CD14-positive monocyte (primary cell): Measurements from ENCODE around the gene IPO4. TPM values are rescaled to one million over a fixed set of nuclear protein-coding genes. Genes with fewer than 3 reads are reported as not detected.

Experiments used
- DNase-seq, 3 donors: peaks; one replicate each; pipeline ENCODE4 v3.0.0-alpha.2; 2011 to 2022
- H2AFZ ChIP-seq: 2 replicates; pipeline ENCODE4 v1.6.0; 2012; ENCODE audit warnings: mild to moderate bottlenecking, low read depth, low read length, inconsistent platforms; ENCODE audit not compliant: insufficient read depth, poor library complexity, severe bottlenecking
- H3K27ac ChIP-seq, 2 donors: 1 replicate in 1 of 2; 2 replicates in 1 of 2; pipeline ENCODE4 v1.5.1; 2012 to 2013; ENCODE audit warnings: low read length in 2 of 2, control low read depth in 1 of 2, inconsistent platforms in 1 of 2, low read depth in 1 of 2, mild to moderate bottlenecking in 1 of 2
- H3K27me3 ChIP-seq, 2 donors: one replicate each; pipeline versions ENCODE4 v1.6.0 to v1.6.1; 2011 to 2013; ENCODE audit warnings: low read length in 2 of 2; ENCODE audit not compliant: control insufficient read depth in 2 of 2, insufficient read depth in 2 of 2
- H3K36me3 ChIP-seq, 2 donors: replicated peaks in 1 of 2; 1 replicate in 1 of 2; 2 replicates in 1 of 2; pipeline versions ENCODE4 v1.5.1 to v1.6.1; 2012 to 2013; ENCODE audit warnings: low read length in 2 of 2, control low read depth in 1 of 2, inconsistent platforms in 1 of 2, mild to moderate bottlenecking in 1 of 2; ENCODE audit not compliant: insufficient read depth in 2 of 2, control insufficient read depth in 1 of 2
- H3K4me1 ChIP-seq, 2 donors: 1 replicate in 1 of 2; 2 replicates in 1 of 2; pipeline versions ENCODE4 v1.5.1 to v1.6.1; 2012 to 2013; ENCODE audit warnings: low read length in 2 of 2, control low read depth in 1 of 2, inconsistent platforms in 1 of 2, mild to moderate bottlenecking in 1 of 2, moderate library complexity in 1 of 2; ENCODE audit not compliant: insufficient read depth in 2 of 2, control insufficient read depth in 1 of 2
- H3K4me2 ChIP-seq: replicated peaks from 2 replicates; pipeline ENCODE3; 2012; ENCODE audit warnings: low read length, moderate library complexity, mild to moderate bottlenecking; ENCODE audit not compliant: poor library complexity, severe bottlenecking; ENCODE audit errors: extremely low read depth
- H3K4me3 ChIP-seq, 3 experiments: fragments of 200-600 bp in 1 of 3; sonication (generic) in 1 of 3; replicated peaks in 1 of 3; 1 replicate in 2 of 3; 2 replicates in 1 of 3; pipeline ENCODE4 v1.5.1; 2011 to 2013; ENCODE audit warnings: low read length in 3 of 3, mild to moderate bottlenecking in 3 of 3, control low read depth in 2 of 3, low read depth in 2 of 3, inconsistent platforms in 1 of 3, moderate library complexity in 1 of 3
- H3K79me2 ChIP-seq: 2 replicates; pipeline ENCODE4 v1.6.0; 2012; ENCODE audit warnings: mild to moderate bottlenecking, control low read depth, inconsistent platforms, low read length, moderate library complexity; ENCODE audit not compliant: insufficient read depth
- H3K9ac ChIP-seq: 2 replicates; pipeline ENCODE4 v1.6.0; 2017; ENCODE audit warnings: low read length, mild to moderate bottlenecking; ENCODE audit not compliant: insufficient read depth, poor library complexity, severe bottlenecking
- H3K9me3 ChIP-seq, 2 donors: replicated peaks in 1 of 2; 1 replicate in 1 of 2; 2 replicates in 1 of 2; pipeline versions ENCODE4 v1.5.1 to v1.6.1; 2012 to 2013; ENCODE audit warnings: low read length in 2 of 2, control low read depth in 1 of 2; ENCODE audit not compliant: control insufficient read depth in 1 of 2, insufficient read depth in 1 of 2
- H4K20me1 ChIP-seq: 2 replicates; pipeline ENCODE4 v1.6.0; 2012; ENCODE audit warnings: mild to moderate bottlenecking, low read length, control low read depth, moderate library complexity; ENCODE audit not compliant: insufficient read depth
- H3K27ac Mint-ChIP-seq, 7 donors: one replicate each; pipeline ENCODE4 v1.8.0; 2020; ENCODE audit warnings: mild to moderate bottlenecking in 7 of 7, mixed read lengths in 7 of 7, moderate library complexity in 6 of 7, inconsistent platforms in 2 of 7
- H3K27me3 Mint-ChIP-seq, 3 donors: one replicate each; pipeline ENCODE4 v1.8.0; 2021 to 2022; ENCODE audit warnings: low read depth in 3 of 3, mild to moderate bottlenecking in 3 of 3, mixed read lengths in 3 of 3, moderate library complexity in 3 of 3, inconsistent platforms in 1 of 3
- H3K36me3 Mint-ChIP-seq, 2 donors: one replicate each; pipeline ENCODE4 v1.8.0; 2020; ENCODE audit warnings: mixed read lengths in 2 of 2, inconsistent platforms in 1 of 2, mild to moderate bottlenecking in 1 of 2
- H3K4me1 Mint-ChIP-seq: one replicate; pipeline ENCODE4 v1.8.0; 2020; ENCODE audit warnings: mild to moderate bottlenecking, mixed read lengths
- H3K4me3 Mint-ChIP-seq, 2 donors: one replicate each; pipeline ENCODE4 v1.8.0; 2020; ENCODE audit warnings: mild to moderate bottlenecking in 2 of 2, mixed read lengths in 2 of 2, moderate library complexity in 1 of 2
- H3K9me3 Mint-ChIP-seq, 7 donors: one replicate each; pipeline ENCODE4 v1.8.0; 2020 to 2022; ENCODE audit warnings: mixed read lengths in 7 of 7, mild to moderate bottlenecking in 6 of 7, moderate library complexity in 6 of 7, inconsistent platforms in 2 of 7
- CTCF ChIP-seq: fragments of 200-600 bp; IDR thresholded peaks from one replicate; pipeline ENCODE4 v1.8.0; 2022; ENCODE audit warnings: antibody characterized with exemption, mild to moderate bottlenecking
- WGBS: methylation state at CpG from one replicate; pipeline ENCODE4 v1.1.5; 2013; ENCODE audit warnings: missing lambda C conversion rate; ENCODE audit not compliant: insufficient coverage; 5-methylcytosine and 5-hydroxymethylcytosine counted together
- intact Hi-C, 2 donors: fragments of 100-400 bp; cut with micrococcal nuclease; formaldehyde crosslinking; loops; one replicate each; pipeline versions ENCODE4 v1.15.0 to v1.15.1; 2023
- polyA plus RNA-seq, 3 donors: library from polyadenylated mRNA; depleted of rRNA in 1 of 3; unstranded in 2 of 3; stranded (reverse) in 1 of 3; fragments of 300-500 nt in 2 of 3; fragments of >200 nt in 1 of 3; fragmentation: Illumina TruSeq in 2 of 3; gene quantifications; 1 replicate in 2 of 3; 2 replicates in 1 of 3; pipeline ENCODE4 v1.2.3, GENCODE V29; 2012 to 2021

Gene IPO4
- polyA plus RNA-seq, 3 donors: 4.1 to 14.2 (median 4.3) TPM

DNA sequence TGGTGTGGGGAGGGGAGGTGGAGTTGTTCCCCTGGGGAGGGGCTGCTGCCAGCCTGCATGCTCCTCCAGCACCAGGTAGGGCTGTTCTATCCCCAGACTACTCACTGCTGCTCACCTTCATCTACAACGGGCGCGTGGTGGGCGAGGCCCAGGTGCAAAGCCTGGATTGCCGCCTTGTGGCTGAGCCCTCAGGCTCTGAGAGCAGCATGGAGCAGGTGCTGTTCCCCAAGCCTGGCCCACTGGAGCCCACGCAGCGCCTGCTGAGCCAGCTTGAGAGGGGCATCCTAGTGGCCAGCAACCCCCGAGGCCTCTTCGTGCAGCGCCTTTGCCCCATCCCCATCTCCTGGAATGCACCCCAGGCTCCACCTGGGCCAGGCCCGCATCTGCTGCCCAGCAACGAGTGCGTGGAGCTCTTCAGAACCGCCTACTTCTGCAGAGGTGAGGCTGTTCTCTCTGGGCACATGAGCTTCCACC lies 24.1 kb downstream of the IPO4 start:
- no peak overlapping the region for H3K4me3 Mint-ChIP-seq
- WGBS: 98% methylated on average over 14 of the region's 14 CpGs
- no peak for TF ChIP-seq CTCF
- Histone ChIP-seq H3K9ac (no peak overlapping the region), H2AFZ (no peak overlapping the region), H3K27me3 (no peaks in the 10 kb centered on the region), H3K4me2 (no peak overlapping the region), H3K9me3 (no peaks in the 10 kb centered on the region), H3K27ac (peak overlapping the region in 1 of 2 donors; percentile 59), H3K36me3 (peaks cover 69 to 74% of the 10 kb centered on the region in 2 donors), H3K4me3 (no peak overlapping the region), H4K20me1 (peaks cover 68% of the 10 kb centered on the region), H3K4me1 (peaks cover 56 to 81% of the 10 kb centered on the region in 2 donors), H3K79me2 (peaks cover 46% of the 10 kb centered on the region)
- H3K27ac Mint-ChIP-seq: peak overlapping the region in 4 of 7 donors; percentile 1 to 83 (median 44)
- intact Hi-C loops: no loop called here
- H3K4me1 Mint-ChIP-seq: peaks cover 72% of the 10 kb centered on the region
- peaks cover 75 to 88% of the 10 kb centered on the region in 2 donors for H3K36me3 Mint-ChIP-seq
- no peak for DNase-seq
- no peaks in the 10 kb centered on the region for H3K9me3 Mint-ChIP-seq
- H3K27me3 Mint-ChIP-seq: peaks cover 0 to 3% (median 0%) of the 10 kb centered on the region in 3 donors

DNA sequence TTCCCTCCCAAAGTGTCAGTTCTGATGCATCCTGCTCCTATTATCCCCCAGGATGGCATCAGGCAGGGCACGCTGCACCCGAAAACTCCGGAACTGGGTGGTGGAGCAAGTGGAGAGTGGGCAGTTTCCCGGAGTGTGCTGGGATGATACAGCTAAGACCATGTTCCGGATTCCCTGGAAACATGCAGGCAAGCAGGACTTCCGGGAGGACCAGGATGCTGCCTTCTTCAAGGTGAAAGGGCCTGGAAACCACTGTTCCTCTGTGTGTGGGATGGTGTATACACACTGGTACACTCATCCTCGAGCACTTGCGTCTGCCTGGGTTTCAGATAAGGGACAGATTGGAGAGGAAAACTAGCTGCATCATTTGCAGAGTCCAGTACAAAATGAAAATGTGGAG lies 26.5 kb downstream of the IPO4 start:
- no peak for DNase-seq
- Mint-ChIP-seq H3K4me1 (peaks cover 60% of the 10 kb centered on the region), H3K4me3 (peak overlapping the region; percentile 95 to 99), H3K27ac (peak overlapping the region; percentile 96 to 99 (median 97)), H3K9me3 (no peaks in the 10 kb centered on the region), H3K27me3 (no peaks in the 10 kb centered on the region), H3K36me3 (peaks cover 72 to 89% of the 10 kb centered on the region in 2 donors)
- 81% methylated on average over 5 of the region's 8 CpGs for WGBS
- no peak for TF ChIP-seq CTCF
- H3K27ac ChIP-seq: peak overlapping the region; percentile 13 to 100
- H2AFZ ChIP-seq: peak overlapping the region; percentile 65
- peaks cover 50 to 75% of the 10 kb centered on the region in 2 donors for H3K4me1 ChIP-seq
- H3K79me2 ChIP-seq: peaks cover 46% of the 10 kb centered on the region
- H3K36me3 ChIP-seq: peaks cover 71 to 74% of the 10 kb centered on the region in 2 donors
- no peaks in the 10 kb centered on the region for H3K27me3 ChIP-seq
- intact Hi-C loops: no loop called here
- peaks cover 51% of the 10 kb centered on the region for H4K20me1 ChIP-seq
- peak overlapping the region; percentile 85 for H3K4me2 ChIP-seq
- H3K9me3 ChIP-seq: no peaks in the 10 kb centered on the region
- H3K4me3 ChIP-seq: peak overlapping the region; percentile 91 to 100 (median 96)
- H3K9ac ChIP-seq: peak overlapping the region; percentile 94
